Activated B cell treated with CpG ODN at 0.5 μM for 24 hours (primary cell): ENCODE results near the gene KDELR3. TPM values are rescaled to one million over a fixed set of nuclear protein-coding genes. Genes with fewer than 3 reads are reported as not detected.

Experiments used
- ATAC-seq: fragments of 200-7000 bp; cut with Tn5 transposase; one replicate; pipeline ENCODE4 v1.10.0; 2021; ENCODE audit warnings: low read depth, mild to moderate bottlenecking, moderate library complexity
- CTCF ChIA-PET: fragments of 350-600 bp; sonication (Branson Sonifier 250); formaldehyde crosslinking; loops from one replicate; lab custom pipeline; 2021; ENCODE audit warnings: antibody characterized with exemption; lab: Charles Lee
- POLR2A ChIA-PET: fragments of 350-600 bp; sonication (Branson Sonifier 250); formaldehyde crosslinking; loops from one replicate; lab custom pipeline; 2021; ENCODE audit warnings: antibody characterized with exemption; lab: Charles Lee
- DNase-seq: peaks from one replicate; pipeline ENCODE4 v3.0.0; 2022
- H3K27ac Mint-ChIP-seq: one replicate; pipeline ENCODE4 v1.8.0; 2020; ENCODE audit warnings: mixed read lengths
- H3K27me3 Mint-ChIP-seq: one replicate; pipeline ENCODE4 v1.8.0; 2021; ENCODE audit warnings: mixed read lengths
- H3K36me3 Mint-ChIP-seq: one replicate; pipeline ENCODE4 v1.8.0; 2021; ENCODE audit warnings: low read depth, mixed read lengths
- H3K4me1 Mint-ChIP-seq: one replicate; pipeline ENCODE4 v1.8.0; 2021; ENCODE audit warnings: mixed read lengths
- H3K4me3 Mint-ChIP-seq: one replicate; pipeline ENCODE4 v1.8.0; 2020; ENCODE audit warnings: mild to moderate bottlenecking, mixed read lengths
- H3K9me3 Mint-ChIP-seq: one replicate; pipeline ENCODE4 v1.8.0; 2020; ENCODE audit warnings: mixed read lengths
- CTCF ChIP-seq: fragments of 200-600 bp; IDR thresholded peaks from one replicate; pipeline ENCODE4 v1.8.0; 2022; ENCODE audit warnings: antibody characterized with exemption, mild to moderate bottlenecking
- intact Hi-C: fragments of 100-400 bp; cut with micrococcal nuclease; formaldehyde crosslinking; loops from one replicate; pipeline ENCODE4 v1.15.1; 2024
- total RNA-seq: library from RNA; stranded (reverse); gene quantifications from 2 replicates; pipeline ENCODE4 v1.2.3, GENCODE V29; 2022

The KDELR3 gene
- total RNA-seq, 1 donor from 2014 or later = not detected

DNA sequence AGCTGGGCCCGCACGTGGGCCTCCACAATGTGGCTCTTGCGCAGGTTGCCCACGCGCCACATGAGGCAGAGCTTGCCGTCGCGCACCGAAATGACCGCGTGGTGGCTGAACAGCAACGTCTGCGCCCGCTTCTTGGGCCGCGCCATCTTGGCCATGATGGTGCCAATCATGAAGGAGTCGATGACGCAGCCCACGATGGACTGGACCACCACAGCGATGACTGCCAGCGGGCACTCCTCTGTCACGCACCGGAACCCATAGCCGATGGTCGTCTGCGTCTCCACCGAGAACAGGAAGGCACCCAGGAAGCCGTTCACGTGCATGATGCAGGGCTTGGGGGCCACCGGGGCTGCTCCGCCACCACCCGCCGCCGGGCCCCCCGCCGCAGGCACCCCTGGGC, 40.4 kb upstream of the KDELR3 start:
- Mint-ChIP-seq H3K36me3 (no peaks in the 10 kb centered on the region), H3K27me3 (no peaks in the 10 kb centered on the region), H3K4me1 (no peaks in the 10 kb centered on the region), H3K4me3 (no peak overlapping the region), H3K27ac (no peak overlapping the region), H3K9me3 (no peaks in the 10 kb centered on the region)
- no peak for DNase-seq
- intact Hi-C loops = no loop called here
- ChIA-PET POLR2A (no interaction called here), CTCF (no interaction called here)
- TF ChIP-seq CTCF = no peak
- ATAC-seq = no peak

DNA sequence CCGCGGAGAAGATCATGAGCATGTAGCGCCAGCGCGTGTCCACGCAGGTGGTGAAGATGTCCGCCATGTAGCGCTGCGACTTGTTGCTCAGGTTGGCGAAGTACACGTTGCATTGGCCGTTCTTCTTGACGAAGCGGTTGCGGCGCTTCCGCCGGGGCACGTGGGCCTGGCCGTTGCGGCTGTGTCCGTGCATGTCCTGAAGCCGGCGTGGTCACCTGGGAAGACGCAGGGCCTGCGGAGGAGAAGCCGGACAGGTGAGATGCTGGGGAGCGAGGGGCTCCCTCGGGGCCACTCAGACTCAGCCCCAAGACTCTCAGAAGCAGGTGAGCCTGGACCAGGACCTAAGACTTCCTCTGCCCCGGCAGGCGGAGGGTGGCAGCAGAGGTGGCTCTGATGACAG, 40.0 kb upstream of the KDELR3 start:
- intact Hi-C loops = no loop called here
- CTCF ChIA-PET = no interaction called here
- H3K9me3 Mint-ChIP-seq = no peaks in the 10 kb centered on the region
- DNase-seq = no peak
- no peaks in the 10 kb centered on the region for H3K36me3 Mint-ChIP-seq
- no peak for ATAC-seq
- H3K4me1 Mint-ChIP-seq = no peaks in the 10 kb centered on the region
- POLR2A ChIA-PET = no interaction called here
- H3K27ac Mint-ChIP-seq = no peak overlapping the region
- H3K27me3 Mint-ChIP-seq = no peaks in the 10 kb centered on the region
- no peak overlapping the region for H3K4me3 Mint-ChIP-seq
- TF ChIP-seq CTCF = no peak

GRCh38 chr22:38428714-38429113, 39.2 kb upstream of the KDELR3 start:
- no peak for TF ChIP-seq CTCF
- no peaks in the 10 kb centered on the region for H3K9me3 Mint-ChIP-seq
- ChIA-PET CTCF (no interaction called here), POLR2A (no interaction called here)
- ATAC-seq = no peak
- no peaks in the 10 kb centered on the region for H3K4me1 Mint-ChIP-seq
- DNase-seq = no peak
- no peak overlapping the region for H3K27ac Mint-ChIP-seq
- H3K27me3 Mint-ChIP-seq = peaks cover under 1% of the 10 kb centered on the region
- H3K4me3 Mint-ChIP-seq = no peak overlapping the region
- intact Hi-C loops = no loop called here
- H3K36me3 Mint-ChIP-seq = no peaks in the 10 kb centered on the region

GRCh38 chr22:38429499-38430068, 38.3 kb upstream of the KDELR3 start:
- POLR2A ChIA-PET = interaction anchor here (0.6 kb wide), 1 partner anchor 752 kb away, joined by 3 read pairs; no protein-coding TSS in a partner anchor
- Mint-ChIP-seq H3K4me3 (no peak overlapping the region), H3K27me3 (peaks cover 8% of the 10 kb centered on the region), H3K27ac (no peak overlapping the region), H3K9me3 (no peaks in the 10 kb centered on the region), H3K36me3 (no peaks in the 10 kb centered on the region), H3K4me1 (no peaks in the 10 kb centered on the region)
- DNase-seq = no peak
- intact Hi-C loops = no loop called here
- CTCF ChIA-PET = no interaction called here
- no peak for ATAC-seq
- no peak for TF ChIP-seq CTCF

GRCh38 chr22:38431266-38432010, 36.5 kb upstream of the KDELR3 start:
- Mint-ChIP-seq H3K36me3 (no peaks in the 10 kb centered on the region), H3K27me3 (peaks cover 9% of the 10 kb centered on the region), H3K9me3 (no peaks in the 10 kb centered on the region), H3K4me1 (no peaks in the 10 kb centered on the region), H3K27ac (no peak overlapping the region), H3K4me3 (no peak overlapping the region)
- no peak for ATAC-seq
- CTCF ChIA-PET = no interaction called here
- DNase-seq = no peak
- intact Hi-C loops = no loop called here
- POLR2A ChIA-PET = interaction anchor here (0.6 kb wide), 1 partner anchor 1594 kb away, joined by 5 read pairs; no protein-coding TSS in a partner anchor
- no peak for TF ChIP-seq CTCF
